ENCODE measurements around the gene SUGP1. TPM values are rescaled to one million over a fixed set of nuclear protein-coding genes. Genes with fewer than 3 reads are reported as not detected.

The SUGP1 gene
- polyA plus RNA-seq, 3 donors = 17.4 to 38.8 (median 18.1) TPM

- intact Hi-C loops (cut with micrococcal nuclease) = no loop called here
- no peak for DNase-seq
- H3K27ac ChIP-seq (ENCODE audit: low read depth in 1 of 2, low read length in 2 of 2) = no peak overlapping the region
- no peak overlapping the region for H3K4me2 ChIP-seq (replicated peaks; ENCODE audit: extremely low read depth, low read length, poor library complexity, severe bottlenecking)
- H3K4me3 Mint-ChIP-seq = no peak overlapping the region
- peaks cover 24 to 32% (median 26%) of the 10 kb centered on the region in 3 donors for H3K27me3 Mint-ChIP-seq (ENCODE audit: low read depth in 3 of 3)
- H3K9ac ChIP-seq (ENCODE audit: insufficient read depth, low read length, poor library complexity, severe bottlenecking) = no peak overlapping the region
- H3K36me3 Mint-ChIP-seq = peaks cover 54 to 74% of the 10 kb centered on the region in 2 donors
- no peak overlapping the region for H3K27ac Mint-ChIP-seq
- TF ChIP-seq CTCF (IDR thresholded peaks at IDR 0.05) = no peak
- H3K79me2 ChIP-seq (ENCODE audit: insufficient read depth, low read length) = no peaks in the 10 kb centered on the region
- peaks cover 5% of the 10 kb centered on the region for H3K4me1 Mint-ChIP-seq
- no peak overlapping the region for H3K4me3 ChIP-seq (replicated peaks in 1 of 3; ENCODE audit: low read depth in 2 of 3, low read length in 3 of 3)
- H3K9me3 Mint-ChIP-seq = peaks cover 0 to 5% (median 0%) of the 10 kb centered on the region in 7 donors
- peaks cover 6 to 18% of the 10 kb centered on the region in 2 donors for H3K27me3 ChIP-seq (ENCODE audit: control insufficient read depth in 2 of 2, insufficient read depth in 2 of 2, low read length in 2 of 2)
- no peaks in the 10 kb centered on the region for H3K4me1 ChIP-seq (ENCODE audit: control insufficient read depth in 1 of 2, insufficient read depth in 2 of 2, low read length in 2 of 2)
- peaks cover 60 to 69% of the 10 kb centered on the region in 2 donors for H3K36me3 ChIP-seq (replicated peaks in 1 of 2; ENCODE audit: control insufficient read depth in 1 of 2, insufficient read depth in 2 of 2, low read length in 2 of 2)
- H2AFZ ChIP-seq (ENCODE audit: insufficient read depth, low read depth, low read length, poor library complexity, severe bottlenecking) = no peak overlapping the region
- no peaks in the 10 kb centered on the region for H3K9me3 ChIP-seq (replicated peaks in 1 of 2; ENCODE audit: control insufficient read depth in 1 of 2, insufficient read depth in 1 of 2, low read length in 2 of 2)
- WGBS (ENCODE audit: insufficient coverage) = 93% methylated on average over 13 of the region's 20 CpGs
- H4K20me1 ChIP-seq (ENCODE audit: insufficient read depth, low read length) = no peaks in the 10 kb centered on the region
Observed at GRCh38 chr19:19276851-19277250, 43.5 kb downstream of the SUGP1 start.

- H4K20me1 ChIP-seq (ENCODE audit: insufficient read depth, low read length) = no peaks in the 10 kb centered on the region
- peaks cover 0 to 10% (median 0%) of the 10 kb centered on the region in 7 donors for H3K9me3 Mint-ChIP-seq
- H3K27me3 Mint-ChIP-seq (ENCODE audit: low read depth in 3 of 3) = peaks cover 28 to 36% (median 29%) of the 10 kb centered on the region in 3 donors
- no peaks in the 10 kb centered on the region for H3K79me2 ChIP-seq (ENCODE audit: insufficient read depth, low read length)
- H3K4me2 ChIP-seq (replicated peaks; ENCODE audit: extremely low read depth, low read length, poor library complexity, severe bottlenecking) = no peak overlapping the region
- peaks cover 55 to 64% of the 10 kb centered on the region in 2 donors for H3K36me3 ChIP-seq (replicated peaks in 1 of 2; ENCODE audit: control insufficient read depth in 1 of 2, insufficient read depth in 2 of 2, low read length in 2 of 2)
- peaks cover 49 to 69% of the 10 kb centered on the region in 2 donors for H3K36me3 Mint-ChIP-seq
- intact Hi-C loops (cut with micrococcal nuclease) = no loop called here
- peaks cover 5% of the 10 kb centered on the region for H3K4me1 Mint-ChIP-seq
- peaks cover 6 to 20% of the 10 kb centered on the region in 2 donors for H3K27me3 ChIP-seq (ENCODE audit: control insufficient read depth in 2 of 2, insufficient read depth in 2 of 2, low read length in 2 of 2)
- peak overlapping the region in 1 of 7 donors; percentile 77 for H3K27ac Mint-ChIP-seq
- no peak overlapping the region for H3K4me3 Mint-ChIP-seq
- no peak for TF ChIP-seq CTCF (IDR thresholded peaks at IDR 0.05)
- H3K27ac ChIP-seq (ENCODE audit: low read depth in 1 of 2, low read length in 2 of 2) = no peak overlapping the region
- no peak for DNase-seq
- H3K4me1 ChIP-seq (ENCODE audit: control insufficient read depth in 1 of 2, insufficient read depth in 2 of 2, low read length in 2 of 2) = no peaks in the 10 kb centered on the region
- no peak overlapping the region for H2AFZ ChIP-seq (ENCODE audit: insufficient read depth, low read depth, low read length, poor library complexity, severe bottlenecking)
- 97% methylated on average over 11 of the region's 12 CpGs for WGBS (ENCODE audit: insufficient coverage)
- no peaks in the 10 kb centered on the region for H3K9me3 ChIP-seq (replicated peaks in 1 of 2; ENCODE audit: control insufficient read depth in 1 of 2, insufficient read depth in 1 of 2, low read length in 2 of 2)
- no peak overlapping the region for H3K4me3 ChIP-seq (replicated peaks in 1 of 3; ENCODE audit: low read depth in 2 of 3, low read length in 3 of 3)
- no peak overlapping the region for H3K9ac ChIP-seq (ENCODE audit: insufficient read depth, low read length, poor library complexity, severe bottlenecking)
Observed at GRCh38 chr19:19276386-19276785, 43.9 kb downstream of the SUGP1 start.

All from CD14-positive monocyte (primary cell).